Loucy (cell line): ENCODE measurements around the gene ENTPD6.

Experiments used
- H2AFZ ChIP-seq: fragments of 200-600 bp; sonication (generic); 2 replicates; pipeline ENCODE4 v1.6.0; 2016; ENCODE audit warnings: antibody characterized with exemption, mild to moderate bottlenecking, low read length, moderate library complexity
- H3F3A ChIP-seq: fragments of 200-600 bp; 2 replicates; pipeline ENCODE4 v1.6.0; 2016; ENCODE audit warnings: antibody characterized with exemption, low read depth, mild to moderate bottlenecking
- H3K27me3 ChIP-seq: fragments of 200-600 bp; sonication (generic); 2 replicates; pipeline ENCODE4 v1.6.1; 2014; ENCODE audit warnings: low read length, mild to moderate bottlenecking; ENCODE audit not compliant: insufficient read depth, poor library complexity, severe bottlenecking
- H3K36me3 ChIP-seq: fragments of 200-600 bp; sonication (generic); 2 replicates; pipeline ENCODE4 v1.6.1; 2016; ENCODE audit warnings: low read length; ENCODE audit not compliant: insufficient read depth
- H3K4me1 ChIP-seq: fragments of 200-600 bp; sonication (generic); 2 replicates; pipeline ENCODE4 v1.5.1; 2014; ENCODE audit warnings: low read length, mild to moderate bottlenecking; ENCODE audit not compliant: insufficient read depth, poor library complexity, severe bottlenecking
- H3K4me2 ChIP-seq: fragments of 200-600 bp; sonication (generic); 2 replicates; pipeline ENCODE4 v1.6.0; 2014; ENCODE audit warnings: antibody characterized with exemption, low read length, low read depth, mild to moderate bottlenecking; ENCODE audit not compliant: poor library complexity, severe bottlenecking
- H3K4me3 ChIP-seq: fragments of 200-600 bp; sonication (generic); 2 replicates; pipeline ENCODE4 v1.5.1; 2014; ENCODE audit warnings: low read length, mild to moderate bottlenecking, mixed read lengths; ENCODE audit not compliant: poor library complexity, severe bottlenecking
- H3K79me2 ChIP-seq: fragments of 200-600 bp; sonication (generic); 2 replicates; pipeline ENCODE4 v1.6.1; 2014; ENCODE audit warnings: low read length; ENCODE audit not compliant: insufficient read depth
- H3K9ac ChIP-seq: fragments of 200-600 bp; sonication (generic); 2 replicates; pipeline ENCODE4 v1.6.0; 2014; ENCODE audit warnings: mild to moderate bottlenecking, low read depth, low read length, moderate library complexity; ENCODE audit not compliant: poor library complexity, severe bottlenecking
- H3K9me2 ChIP-seq: fragments of 200-600 bp; sonication (generic); replicated peaks from 2 replicates; pipeline ENCODE4 v1.6.1; 2016; ENCODE audit warnings: low read depth, low read length, mixed read lengths
- H3K9me3 ChIP-seq: fragments of 200-600 bp; sonication (generic); 2 replicates; pipeline ENCODE4 v1.6.1; 2014; ENCODE audit warnings: mild to moderate bottlenecking, antibody characterized with exemption, low read length, low read depth; ENCODE audit not compliant: insufficient read depth
- H4K20me1 ChIP-seq: fragments of 200-600 bp; sonication (generic); 2 replicates; pipeline ENCODE4 v1.6.0; 2014; ENCODE audit warnings: antibody characterized with exemption, low read length, mild to moderate bottlenecking; ENCODE audit not compliant: insufficient read depth, poor library complexity, severe bottlenecking
- CTCF ChIP-seq: fragments of 200-600 bp; sonication (generic); conservative IDR thresholded peaks from 2 replicates; pipeline ENCODE4 v1.5.1; 2014; ENCODE audit warnings: mild to moderate bottlenecking, antibody characterized with exemption, low read length
- EZH2phosphoT487 ChIP-seq: fragments of 200-600 bp; IDR thresholded peaks from 2 replicates; pipeline ENCODE4 v1.6.1; 2018; ENCODE audit warnings: antibody characterized with exemption, mild to moderate bottlenecking, moderate library complexity, borderline replicate concordance

Gene ENTPD6

GRCh38 chr20:25214426-25214790 lies 18.9 kb downstream of the ENTPD6 start:
- Histone ChIP-seq H3K4me2 (no peak overlapping the region), H3F3A (no peaks in the 10 kb centered on the region), H3K4me3 (no peak overlapping the region), H3K9me2 (no peaks in the 10 kb centered on the region), H3K27me3 (no peaks in the 10 kb centered on the region), H4K20me1 (no peaks in the 10 kb centered on the region), H3K9me3 (no peaks in the 10 kb centered on the region), H3K9ac (no peak overlapping the region), H3K36me3 (peaks cover 46% of the 10 kb centered on the region; the same call in 1 of the 2 replicates), H3K79me2 (no peaks in the 10 kb centered on the region), H2AFZ (no peak overlapping the region), H3K4me1 (no peaks in the 10 kb centered on the region)
- TF ChIP-seq CTCF (no peak), EZH2phosphoT487 (no peak)

GRCh38 chr20:25214819-25215218 lies 19.3 kb downstream of the ENTPD6 start:
- no peak for TF ChIP-seq EZH2phosphoT487
- TF ChIP-seq CTCF: no peak
- Histone ChIP-seq H3F3A (no peaks in the 10 kb centered on the region), H3K36me3 (peaks cover 44% of the 10 kb centered on the region; the same call in 1 of the 2 replicates), H3K9ac (no peak overlapping the region), H3K9me2 (no peaks in the 10 kb centered on the region), H3K4me2 (no peak overlapping the region), H3K79me2 (no peaks in the 10 kb centered on the region), H3K9me3 (no peaks in the 10 kb centered on the region), H4K20me1 (no peaks in the 10 kb centered on the region), H3K27me3 (no peaks in the 10 kb centered on the region), H3K4me1 (no peaks in the 10 kb centered on the region), H2AFZ (no peak overlapping the region), H3K4me3 (no peak overlapping the region)

- Histone ChIP-seq H3K9me2 (no peaks in the 10 kb centered on the region), H3K79me2 (no peaks in the 10 kb centered on the region), H3K9me3 (no peaks in the 10 kb centered on the region), H2AFZ (no peak overlapping the region), H3K4me1 (no peaks in the 10 kb centered on the region), H3K27me3 (no peaks in the 10 kb centered on the region), H3F3A (no peaks in the 10 kb centered on the region), H3K36me3 (peaks cover 40% of the 10 kb centered on the region; the same call in 1 of the 2 replicates), H3K4me3 (no peak overlapping the region), H4K20me1 (no peaks in the 10 kb centered on the region), H3K9ac (no peak overlapping the region), H3K4me2 (no peak overlapping the region)
- no peak for TF ChIP-seq EZH2phosphoT487
- no peak for TF ChIP-seq CTCF
These were observed 20.0 kb downstream of the ENTPD6 start for GRCh38 chr20:25215521-25215920.
